ENCODE data around the gene MPC1. TPM values are rescaled to one million over a fixed set of nuclear protein-coding genes. Genes with fewer than 3 reads are reported as not detected.

Gene MPC1
- total RNA-seq, 4 donors from 2014 or later, result 33.4 to 99.4 (median 58.8) TPM

DNA sequence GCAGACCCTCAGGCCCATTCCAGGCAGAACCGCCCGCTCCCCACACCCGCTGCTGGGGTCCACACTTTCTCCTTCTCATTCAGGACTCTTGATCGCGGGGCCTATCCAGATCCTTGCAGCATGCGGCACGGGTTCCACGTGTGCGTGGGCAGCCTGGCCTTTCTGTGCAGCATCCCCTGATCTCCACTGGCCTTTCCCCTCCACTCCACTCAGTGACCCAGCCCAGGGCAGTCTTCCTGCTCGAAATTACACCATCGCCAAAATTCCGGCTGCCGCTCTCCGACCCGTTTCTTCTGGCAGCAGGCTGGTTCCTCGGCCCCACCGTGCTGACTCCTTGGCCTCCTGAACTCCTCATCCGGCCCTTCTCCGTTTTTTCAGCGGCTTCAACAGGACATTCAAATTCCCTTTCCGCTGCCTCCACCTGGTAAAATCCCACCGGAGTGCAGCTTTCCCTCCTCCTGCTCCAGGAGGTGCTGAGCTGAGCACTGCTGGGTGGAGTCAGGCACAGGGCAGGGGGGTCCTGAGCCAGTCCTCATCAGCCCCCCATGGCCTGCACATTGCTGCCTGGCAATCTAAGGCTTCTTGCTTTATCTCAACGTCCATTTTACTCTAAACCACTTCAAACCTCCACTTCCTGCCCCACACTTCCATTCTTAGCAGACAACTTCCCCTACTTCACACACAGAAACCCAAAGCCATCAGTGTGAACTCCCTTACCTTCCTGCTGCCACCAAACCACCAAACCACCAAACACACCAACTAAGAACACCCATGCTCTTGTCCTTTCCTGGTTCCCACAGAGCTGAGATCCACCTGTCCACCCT is 49.4 kb downstream of the MPC1 start:
- no peak for ATAC-seq (ENCODE audit: low FRiP score)
- no peak for DNase-seq (ENCODE audit: low spot score)
- TF ChIP-seq, protein P1, sequence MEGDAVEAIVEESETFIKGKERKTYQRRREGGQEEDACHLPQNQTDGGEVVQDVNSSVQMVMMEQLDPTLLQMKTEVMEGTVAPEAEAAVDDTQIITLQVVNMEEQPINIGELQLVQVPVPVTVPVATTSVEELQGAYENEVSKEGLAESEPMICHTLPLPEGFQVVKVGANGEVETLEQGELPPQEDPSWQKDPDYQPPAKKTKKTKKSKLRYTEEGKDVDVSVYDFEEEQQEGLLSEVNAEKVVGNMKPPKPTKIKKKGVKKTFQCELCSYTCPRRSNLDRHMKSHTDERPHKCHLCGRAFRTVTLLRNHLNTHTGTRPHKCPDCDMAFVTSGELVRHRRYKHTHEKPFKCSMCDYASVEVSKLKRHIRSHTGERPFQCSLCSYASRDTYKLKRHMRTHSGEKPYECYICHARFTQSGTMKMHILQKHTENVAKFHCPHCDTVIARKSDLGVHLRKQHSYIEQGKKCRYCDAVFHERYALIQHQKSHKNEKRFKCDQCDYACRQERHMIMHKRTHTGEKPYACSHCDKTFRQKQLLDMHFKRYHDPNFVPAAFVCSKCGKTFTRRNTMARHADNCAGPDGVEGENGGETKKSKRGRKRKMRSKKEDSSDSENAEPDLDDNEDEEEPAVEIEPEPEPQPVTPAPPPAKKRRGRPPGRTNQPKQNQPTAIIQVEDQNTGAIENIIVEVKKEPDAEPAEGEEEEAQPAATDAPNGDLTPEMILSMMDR (IDR thresholded peaks at IDR 0.05), result no peak

DNA sequence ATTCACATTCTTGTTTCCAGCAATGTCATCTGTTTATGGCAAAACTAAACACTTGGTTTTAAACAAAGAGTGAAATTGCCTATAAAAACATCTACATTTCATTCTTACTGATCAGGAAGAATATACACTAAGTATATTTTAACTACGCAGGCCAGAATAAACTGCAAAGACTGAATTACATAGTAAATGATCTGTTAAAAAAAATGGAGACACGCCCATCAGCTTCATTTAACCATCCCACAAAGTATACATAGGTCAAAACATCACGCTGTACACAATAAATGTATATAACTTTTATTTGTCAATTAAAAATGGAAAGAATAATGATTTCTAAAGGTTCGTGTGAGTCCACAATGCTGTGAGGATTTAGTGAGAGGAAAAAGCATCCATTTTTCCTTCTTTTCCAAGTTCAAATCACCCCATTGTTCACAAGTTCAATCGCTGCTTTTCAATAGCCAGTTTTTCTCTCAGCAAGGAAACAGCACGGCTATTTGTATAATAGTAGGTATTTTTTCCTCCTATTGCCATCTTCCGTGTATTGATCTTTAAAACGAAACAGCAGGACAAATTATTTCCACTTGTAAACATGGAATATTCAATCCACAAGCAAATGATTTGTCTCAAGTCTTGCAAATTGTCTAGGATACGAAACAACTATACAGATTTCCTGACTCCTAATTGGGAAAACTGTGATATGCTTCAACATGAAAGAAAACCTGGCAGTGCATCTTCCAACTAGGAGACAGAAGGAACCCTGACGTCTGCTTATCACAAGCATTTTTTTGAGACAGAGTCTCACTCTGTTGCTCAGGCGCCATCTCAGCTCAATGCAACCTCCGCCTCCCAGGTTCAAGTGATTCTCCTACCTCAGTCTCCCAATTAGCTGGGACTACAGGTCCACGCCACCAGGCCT is 51.0 kb downstream of the MPC1 start:
- TF ChIP-seq, protein P1 (IDR thresholded peaks at IDR 0.05), result no peak
- DNase-seq (ENCODE audit: low spot score), result no peak

DNA sequence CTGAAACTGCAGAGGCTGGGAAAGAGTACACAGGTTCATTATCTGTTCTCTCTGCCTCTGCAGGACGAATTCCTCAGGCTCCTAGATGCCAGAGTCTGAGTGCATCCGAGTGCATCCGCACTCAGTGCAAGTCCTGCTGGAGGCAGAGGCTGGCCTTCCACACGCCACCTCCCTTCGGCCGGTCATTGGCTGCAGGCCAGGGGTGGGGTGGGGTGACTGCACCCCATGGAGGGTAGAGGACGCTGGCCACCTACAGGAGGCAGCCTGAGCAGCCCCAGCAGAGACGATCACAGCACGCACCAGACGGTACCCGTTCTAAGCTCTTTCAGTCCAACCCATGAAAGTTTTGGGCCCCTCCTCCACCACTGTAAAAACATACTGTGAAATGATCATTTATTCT is 52.1 kb downstream of the MPC1 start:
- DNase-seq (ENCODE audit: low spot score) (no peak), ATAC-seq (ENCODE audit: low FRiP score) (peak; percentile 50)
- TF ChIP-seq, protein P1 (IDR thresholded peaks at IDR 0.05), result no peak

More for the DNA sequence above, 51.0 kb downstream of the MPC1 start:
- no peak for ATAC-seq (ENCODE audit: low FRiP score)

DNA sequence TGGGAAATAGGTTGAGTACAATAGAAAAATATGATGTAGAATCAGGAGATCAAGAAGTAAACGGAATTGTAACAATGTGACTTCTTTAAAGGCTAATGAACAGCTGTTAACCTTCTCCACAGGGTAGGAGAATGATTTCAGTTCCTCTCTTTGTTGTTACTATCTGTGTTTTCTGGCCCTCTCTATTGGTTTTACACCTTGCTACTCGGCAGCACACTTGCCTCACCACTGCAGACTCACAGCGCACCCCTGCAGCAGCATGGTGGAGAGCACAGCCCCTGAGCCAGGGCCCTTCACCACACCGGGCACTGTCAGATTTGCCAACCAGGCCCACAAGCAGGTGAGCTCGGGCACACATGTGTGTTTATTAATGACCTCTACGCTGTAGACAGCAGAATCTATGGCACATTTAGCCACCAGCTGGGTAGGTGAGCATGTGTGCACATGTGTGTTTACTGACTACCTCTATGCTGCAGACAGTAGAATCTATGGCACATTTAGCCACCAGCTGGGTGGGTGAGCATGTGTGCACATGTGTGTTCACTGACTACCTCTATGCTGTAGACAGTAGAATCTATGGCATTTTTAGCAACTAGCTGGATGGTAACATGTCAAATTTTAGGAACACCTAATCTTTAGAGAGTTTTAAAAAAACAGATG is 57.2 kb downstream of the MPC1 start:
- DNase-seq (ENCODE audit: low spot score), result no peak
- ATAC-seq (ENCODE audit: low FRiP score), result no peak
- TF ChIP-seq, protein P1 (IDR thresholded peaks at IDR 0.05), result no peak

DNA sequence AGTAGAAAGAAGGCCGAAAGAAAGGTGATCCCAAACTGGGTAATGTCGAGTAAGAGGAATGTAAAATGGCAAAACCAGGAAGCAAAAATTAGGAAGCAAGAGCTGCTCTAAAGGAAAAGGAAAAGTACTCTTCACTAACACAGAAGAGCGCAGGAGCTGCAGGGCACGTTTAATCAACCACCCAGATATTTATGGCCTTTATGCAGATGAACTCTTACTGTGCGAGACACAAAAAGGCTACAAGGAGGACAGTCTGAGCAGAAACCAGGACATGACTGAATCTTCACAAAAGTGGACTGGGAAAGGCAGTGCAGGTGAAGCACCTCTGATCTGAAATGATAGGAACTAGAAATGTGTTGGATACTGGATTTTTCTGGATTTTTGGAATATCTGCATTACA is 59.3 kb downstream of the MPC1 start:
- no peak for ATAC-seq (ENCODE audit: low FRiP score)
- no peak for DNase-seq (ENCODE audit: low spot score)
- TF ChIP-seq, protein P1 (IDR thresholded peaks at IDR 0.05), result no peak

GRCh38 chr6:166318649-166319600 is 63.8 kb downstream of the MPC1 start:
- DNase-seq (ENCODE audit: low spot score), result no peak
- TF ChIP-seq, protein P1 (IDR thresholded peaks at IDR 0.05), result no peak
- no peak for ATAC-seq (ENCODE audit: low FRiP score)

Measured in omental fat pad (tissue), 4 donors.